HG03095 (cell line): ENCODE results near the gene HPRT1.
"Not testable (repeated sequence)": the region's sequence is repeated elsewhere in the genome, so short reads cannot be mapped to it uniquely, and the experiment has no call there.

Experiments
- ATAC-seq: cut with Tn5 transposase; IDR thresholded peaks from one replicate; pipeline ENCODE4 v1.9.1; 2021; ENCODE audit warnings: moderate library complexity; ENCODE audit not compliant: unreplicated experiment

Gene HPRT1, protein sequence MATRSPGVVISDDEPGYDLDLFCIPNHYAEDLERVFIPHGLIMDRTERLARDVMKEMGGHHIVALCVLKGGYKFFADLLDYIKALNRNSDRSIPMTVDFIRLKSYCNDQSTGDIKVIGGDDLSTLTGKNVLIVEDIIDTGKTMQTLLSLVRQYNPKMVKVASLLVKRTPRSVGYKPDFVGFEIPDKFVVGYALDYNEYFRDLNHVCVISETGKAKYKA

DNA sequence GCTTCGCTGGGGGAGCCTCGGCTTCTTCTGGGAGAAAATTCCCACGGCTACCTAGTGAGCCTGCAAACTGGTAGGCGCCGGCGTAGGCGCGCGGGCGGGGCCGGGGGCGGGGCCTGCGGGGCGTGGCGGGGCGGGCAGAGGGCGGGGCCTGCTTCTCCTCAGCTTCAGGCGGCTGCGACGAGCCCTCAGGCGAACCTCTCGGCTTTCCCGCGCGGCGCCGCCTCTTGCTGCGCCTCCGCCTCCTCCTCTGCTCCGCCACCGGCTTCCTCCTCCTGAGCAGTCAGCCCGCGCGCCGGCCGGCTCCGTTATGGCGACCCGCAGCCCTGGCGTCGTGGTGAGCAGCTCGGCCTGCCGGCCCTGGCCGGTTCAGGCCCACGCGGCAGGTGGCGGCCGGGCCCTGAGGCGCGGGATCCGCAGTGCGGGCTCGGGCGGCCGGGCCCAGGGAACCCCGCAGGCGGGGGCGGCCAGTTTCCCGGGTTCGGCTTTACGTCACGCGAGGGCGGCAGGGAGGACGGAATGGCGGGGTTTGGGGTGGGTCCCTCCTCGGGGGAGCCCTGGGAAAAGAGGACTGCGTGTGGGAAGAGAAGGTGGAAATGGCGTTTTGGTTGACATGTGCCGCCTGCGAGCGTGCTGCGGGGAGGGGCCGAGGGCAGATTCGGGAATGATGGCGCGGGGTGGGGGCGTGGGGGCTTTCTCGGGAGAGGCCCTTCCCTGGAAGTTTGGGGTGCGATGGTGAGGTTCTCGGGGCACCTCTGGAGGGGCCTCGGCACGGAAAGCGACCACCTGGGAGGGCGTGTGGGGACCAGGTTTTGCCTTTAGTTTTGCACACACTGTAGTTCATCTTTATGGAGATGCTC lies at the start of gene HPRT1:
HPRT1 (plus strand) TSS at position 161 of the 857 bp plus-strand sequence; CDS start at position 308, 147 bp downstream.
- ATAC-seq, result peak; percentile 93

DNA sequence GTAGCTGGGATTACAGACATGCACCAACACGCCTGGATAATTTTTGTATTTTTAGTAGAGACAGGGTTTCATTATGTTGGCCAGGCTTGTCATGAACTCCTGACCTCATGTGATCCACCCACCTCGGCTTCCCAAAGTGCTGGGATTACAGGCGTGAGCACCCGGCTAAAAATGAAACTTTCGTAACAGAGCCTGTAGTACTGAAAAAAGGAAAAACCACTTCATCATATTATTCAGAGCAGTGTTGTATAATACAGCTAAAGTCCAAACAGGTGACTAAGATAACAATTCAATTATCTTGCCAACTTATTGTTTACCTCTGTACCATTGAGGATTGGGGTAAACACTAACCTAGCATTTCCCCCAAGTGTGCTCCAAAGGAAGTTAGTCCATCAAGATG lies 43.9 kb upstream of the HPRT1 start:
- no peak for ATAC-seq

DNA sequence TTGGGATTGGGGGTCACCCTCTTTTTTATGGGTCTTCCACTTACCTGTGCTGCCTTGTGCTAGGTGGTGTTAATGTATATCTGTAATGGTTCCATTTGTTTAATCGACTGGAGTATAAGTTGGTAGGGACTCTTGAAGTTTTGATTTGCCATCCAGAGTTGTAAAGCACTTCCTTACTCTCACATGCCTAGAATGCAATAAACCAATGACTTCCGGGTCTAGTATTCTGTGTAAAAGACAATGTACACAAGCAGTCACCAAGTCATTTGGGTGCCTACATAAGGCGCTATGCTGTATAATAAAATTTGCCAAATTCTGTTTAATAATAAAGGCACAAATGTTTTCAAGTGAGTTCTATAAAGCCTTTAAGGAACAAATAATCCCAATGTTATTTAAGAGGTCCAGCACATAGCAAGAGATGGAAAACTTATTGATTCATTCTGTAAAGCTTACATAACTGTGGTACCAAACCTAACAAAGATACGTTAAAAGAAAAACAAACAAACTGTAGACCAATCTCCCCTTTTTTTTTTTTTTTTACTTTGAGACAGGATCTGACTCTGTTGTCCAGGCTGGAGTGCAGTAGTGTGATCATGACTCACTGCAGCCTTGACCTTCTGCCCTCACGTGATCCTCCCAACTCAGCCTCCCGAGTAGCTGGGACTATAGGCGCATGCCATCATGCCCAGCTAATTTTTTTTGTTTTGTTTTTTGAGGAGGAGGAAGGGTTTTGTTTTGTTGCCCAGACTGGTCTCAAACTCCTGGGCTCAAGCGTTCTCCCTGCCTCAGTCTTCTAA lies 41.5 kb upstream of the HPRT1 start:
- no peak for ATAC-seq

DNA sequence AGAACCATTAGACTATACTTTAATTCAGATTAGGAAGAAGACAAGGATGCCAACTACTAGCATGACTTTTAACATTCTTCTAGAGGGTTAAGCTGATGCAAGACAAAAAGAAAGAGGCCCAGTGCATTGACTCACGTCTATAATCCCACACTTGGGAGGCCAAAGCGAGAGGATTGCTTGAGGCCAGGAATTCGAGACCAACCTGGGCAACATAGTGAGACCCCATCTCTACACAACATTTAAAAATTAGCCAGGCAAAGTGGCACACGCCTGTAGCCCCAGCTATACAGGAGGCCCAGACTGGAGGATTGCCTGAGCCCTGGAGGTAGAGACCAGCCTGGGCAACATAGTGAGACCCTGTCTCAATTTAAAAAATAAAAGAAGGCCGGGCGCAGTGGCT lies 40.2 kb upstream of the HPRT1 start:
- ATAC-seq, result no peak

DNA sequence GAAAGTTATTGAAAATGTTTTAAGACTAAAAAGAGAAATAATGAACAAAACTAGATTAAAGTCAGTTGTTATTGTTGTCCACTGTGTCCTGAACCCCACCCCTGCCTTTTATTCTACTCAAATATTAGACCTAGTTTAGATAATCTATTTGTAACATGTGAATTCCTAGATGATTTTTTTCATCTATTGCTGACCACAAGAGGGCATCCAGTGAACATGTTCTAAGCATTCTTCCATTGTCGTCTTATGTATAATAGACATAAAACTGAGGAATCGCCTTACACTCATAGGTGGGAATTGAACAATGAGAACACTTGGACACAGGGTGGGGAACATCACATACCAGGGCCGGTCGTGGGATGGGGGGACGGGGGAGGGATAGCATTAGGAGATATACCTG lies 36.4 kb upstream of the HPRT1 start:
- ATAC-seq, result no peak

DNA sequence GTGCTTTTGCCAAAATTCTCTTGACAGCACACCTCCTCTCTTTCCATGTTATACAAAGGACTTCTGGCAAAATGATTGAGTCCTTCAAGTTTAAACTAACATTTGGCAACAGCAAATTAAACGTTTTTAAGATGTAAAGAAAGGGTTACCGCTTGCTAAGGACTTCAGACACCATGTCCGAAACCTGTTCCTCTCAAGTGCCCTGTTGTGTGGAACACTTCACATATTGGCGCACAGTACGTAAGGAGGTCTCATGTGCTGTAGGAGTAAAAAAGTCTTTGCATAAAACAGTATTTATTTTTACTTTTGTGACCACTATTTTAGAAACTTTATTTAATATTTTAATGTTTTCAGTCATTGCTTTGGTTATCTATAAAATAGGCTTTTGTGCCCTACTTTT lies 33.7 kb upstream of the HPRT1 start:
- ATAC-seq, result no peak

DNA sequence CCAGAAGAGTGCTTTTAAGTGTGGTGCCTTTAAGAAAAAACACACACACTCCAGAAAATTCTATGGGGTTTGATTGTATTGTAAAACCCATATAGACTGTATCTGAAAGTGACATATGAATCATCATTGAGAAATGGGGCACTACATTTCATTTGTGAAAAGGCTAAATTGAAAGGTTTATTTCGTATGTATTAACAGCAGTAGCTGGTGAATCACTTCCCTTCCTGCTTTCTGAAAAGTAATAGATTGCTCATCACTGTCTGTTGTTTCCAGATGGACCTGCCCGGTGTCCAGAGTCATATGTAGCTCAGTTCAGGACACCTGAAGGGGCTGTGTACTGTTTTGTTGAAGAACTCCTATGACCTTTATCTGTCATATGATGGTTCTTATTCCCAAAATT lies 28.1 kb upstream of the HPRT1 start:
- no peak for ATAC-seq

DNA sequence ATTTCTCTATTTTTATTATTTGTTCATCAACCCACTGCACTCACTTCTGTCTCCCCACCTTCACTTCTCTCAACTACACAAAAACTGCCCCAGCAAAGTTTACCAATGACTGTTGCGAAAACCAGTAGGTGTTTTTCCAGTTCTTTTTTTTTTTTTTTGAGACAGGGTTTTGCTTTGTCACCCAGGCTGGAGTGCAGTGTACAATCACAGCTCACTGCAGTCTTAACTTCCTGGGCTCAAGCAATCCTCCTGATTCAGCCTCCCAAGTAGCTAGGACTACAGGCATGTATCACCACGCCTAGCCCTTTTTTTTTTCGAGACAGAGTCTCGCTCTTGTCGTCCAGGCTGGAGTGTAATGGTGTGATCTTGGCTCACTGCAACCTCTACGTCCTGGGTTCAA lies 24.1 kb upstream of the HPRT1 start:
- ATAC-seq, result no peak

DNA sequence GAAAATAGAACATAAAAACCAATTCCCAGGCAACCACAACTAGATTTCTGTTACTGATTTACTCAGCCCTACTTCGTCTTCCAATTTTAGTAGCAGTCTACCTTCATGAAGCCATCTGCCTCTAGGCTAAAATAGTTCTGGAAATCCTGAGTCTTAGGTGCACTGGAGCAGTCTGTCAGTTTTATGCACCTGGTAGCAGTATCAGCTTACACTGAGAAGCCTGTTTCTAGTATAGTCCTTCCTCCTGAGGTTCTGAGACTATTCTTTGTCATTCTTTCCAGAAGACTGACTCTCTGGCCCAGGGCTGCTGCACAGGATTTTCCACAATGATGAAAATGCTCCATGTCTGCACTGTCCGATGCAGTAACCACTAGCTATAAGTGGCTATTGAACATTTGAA lies 16.9 kb upstream of the HPRT1 start:
- ATAC-seq, result peak; percentile 78

DNA sequence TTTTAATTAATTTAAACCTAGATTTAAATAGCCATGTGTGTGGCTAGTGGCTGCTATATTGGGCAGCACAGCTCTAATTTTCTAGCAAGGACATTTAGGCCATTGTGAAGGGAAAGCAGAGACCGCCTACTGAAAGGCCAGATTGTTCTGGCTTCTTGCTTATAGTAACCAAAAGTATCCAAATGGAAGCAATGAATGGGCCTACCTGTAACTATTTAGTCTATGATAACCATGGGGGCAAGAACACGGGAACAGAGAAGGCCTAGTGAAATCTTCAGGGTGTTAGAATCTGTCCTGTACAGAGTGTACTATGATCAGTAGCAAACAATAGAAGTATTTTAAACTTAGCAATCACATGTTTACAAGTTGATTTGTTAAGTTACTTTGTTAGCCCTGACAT lies 16.5 kb upstream of the HPRT1 start:
- no peak for ATAC-seq

DNA sequence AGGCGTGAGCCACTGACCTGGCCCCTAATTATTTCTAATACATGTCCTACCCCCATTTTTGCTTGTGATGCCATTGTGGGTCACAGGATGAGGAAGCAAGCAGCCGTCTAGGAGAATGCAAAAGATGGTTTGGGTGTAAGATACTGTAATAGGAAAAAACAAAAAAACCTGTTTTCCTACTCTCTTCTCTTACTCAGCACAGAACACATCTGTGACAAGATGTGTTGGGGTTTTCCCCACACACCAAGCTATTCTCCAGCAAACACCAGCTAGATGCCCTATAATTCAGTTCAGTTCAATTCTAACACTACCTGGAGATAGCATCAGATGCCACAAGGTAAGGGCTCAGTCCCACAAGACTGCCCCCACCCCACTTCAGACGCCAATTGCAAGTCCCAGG lies 15.3 kb upstream of the HPRT1 start:
- peak; percentile 45 for ATAC-seq

DNA sequence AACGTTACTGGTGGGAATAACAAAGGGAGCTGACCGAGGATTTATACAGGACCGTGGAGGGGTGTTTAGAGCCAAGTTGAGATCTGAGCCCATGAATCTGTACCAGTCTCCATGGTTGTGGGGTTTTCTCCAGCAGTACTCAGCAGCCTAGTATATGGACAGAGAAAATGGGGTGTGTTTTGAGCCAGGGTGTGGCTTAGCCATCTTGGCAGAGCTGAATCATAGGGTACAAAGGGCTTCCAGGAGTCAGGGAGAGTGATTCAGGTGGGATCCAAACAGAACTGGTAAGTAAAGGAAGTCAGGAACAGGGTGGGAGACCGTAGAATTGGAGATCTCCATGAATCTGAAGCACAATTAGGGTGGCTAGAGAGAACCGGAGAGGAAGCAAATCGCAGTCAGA lies 7.4 kb upstream of the HPRT1 start:
- no peak for ATAC-seq

DNA sequence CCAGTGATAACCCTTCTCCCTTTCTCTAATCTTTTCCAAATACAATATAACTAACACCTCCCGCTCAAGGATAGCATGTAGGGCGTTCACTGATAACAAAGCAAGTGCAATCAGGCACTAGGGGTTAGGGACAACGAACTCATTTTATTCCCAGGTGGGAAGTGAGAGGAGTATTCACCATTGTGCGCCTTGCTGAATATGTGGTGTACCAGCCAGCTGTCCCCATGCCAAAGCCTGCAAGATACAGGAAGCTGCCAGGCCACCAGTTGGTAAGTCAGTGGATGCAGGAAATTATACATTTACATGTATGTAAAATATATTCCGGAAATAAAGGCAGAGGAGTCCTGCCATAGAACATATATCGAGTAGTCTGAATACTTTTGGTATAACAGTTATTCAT lies 6.3 kb upstream of the HPRT1 start:
- no peak for ATAC-seq

DNA sequence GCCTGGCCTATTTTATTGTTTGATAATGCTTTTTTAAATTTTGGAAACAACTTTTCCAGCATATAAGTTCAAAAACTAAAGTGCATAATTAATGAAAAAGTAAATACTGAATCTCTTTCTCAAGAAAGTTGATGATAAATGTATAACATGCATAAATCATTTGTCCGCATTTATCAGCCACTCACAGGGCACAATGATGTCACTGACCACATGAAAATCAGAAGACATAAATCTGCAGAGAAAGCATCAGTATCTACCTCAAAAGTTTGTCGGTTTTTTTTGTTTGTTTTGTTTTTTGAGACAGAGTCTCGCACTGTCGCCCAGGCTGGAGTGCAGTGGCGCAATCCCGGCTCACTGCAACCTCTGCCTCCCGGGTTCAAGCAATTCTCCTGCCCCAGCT lies 5.5 kb upstream of the HPRT1 start:
- no peak for ATAC-seq

DNA sequence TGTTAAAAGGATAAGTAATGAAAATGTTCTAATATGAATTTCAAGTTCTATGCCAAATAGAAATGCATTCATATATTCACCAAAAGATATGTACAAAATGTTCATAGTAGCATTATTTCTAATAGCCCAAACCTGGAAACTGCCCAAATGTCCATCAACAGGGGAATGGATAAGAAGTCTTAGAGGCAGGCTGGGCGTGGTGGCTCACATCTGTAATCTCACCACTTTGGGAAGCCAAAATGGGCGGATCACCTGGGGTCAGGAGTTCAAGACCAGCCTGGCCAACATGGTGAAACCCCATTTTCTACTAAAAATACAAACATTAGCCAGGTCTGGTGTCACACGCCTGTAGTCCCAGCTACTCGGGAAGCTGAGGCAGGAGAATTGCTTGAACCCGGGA lies 2.3 kb upstream of the HPRT1 start:
- no peak for ATAC-seq

DNA sequence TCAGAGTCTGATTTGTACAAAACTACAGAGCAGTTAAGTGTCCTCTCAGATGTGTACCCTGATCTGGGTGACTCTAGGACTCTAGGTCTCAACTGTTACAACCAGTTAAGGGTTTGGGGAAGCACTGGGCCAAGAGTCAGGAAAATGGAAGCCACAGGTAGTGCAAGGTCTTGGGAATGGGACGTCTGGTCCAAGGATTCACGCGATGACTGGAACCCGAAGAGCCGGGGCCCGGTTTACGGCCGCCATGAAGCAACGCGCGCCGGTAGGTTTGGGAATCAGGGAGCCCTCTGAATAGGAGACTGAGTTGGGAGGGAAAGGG lies 321 bp upstream of the HPRT1 start:
- peak; percentile 18 for ATAC-seq

DNA sequence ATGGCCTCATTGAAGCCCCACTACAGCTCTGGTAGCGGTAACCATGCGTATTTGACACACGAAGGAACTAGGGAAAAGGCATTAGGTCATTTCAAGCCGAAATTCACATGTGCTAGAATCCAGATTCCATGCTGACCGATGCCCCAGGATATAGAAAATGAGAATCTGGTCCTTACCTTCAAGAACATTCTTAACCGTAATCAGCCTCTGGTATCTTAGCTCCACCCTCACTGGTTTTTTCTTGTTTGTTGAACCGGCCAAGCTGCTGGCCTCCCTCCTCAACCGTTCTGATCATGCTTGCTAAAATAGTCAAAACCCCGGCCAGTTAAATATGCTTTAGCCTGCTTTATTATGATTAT lies 876 bp downstream of the HPRT1 start:
- no peak for ATAC-seq

DNA sequence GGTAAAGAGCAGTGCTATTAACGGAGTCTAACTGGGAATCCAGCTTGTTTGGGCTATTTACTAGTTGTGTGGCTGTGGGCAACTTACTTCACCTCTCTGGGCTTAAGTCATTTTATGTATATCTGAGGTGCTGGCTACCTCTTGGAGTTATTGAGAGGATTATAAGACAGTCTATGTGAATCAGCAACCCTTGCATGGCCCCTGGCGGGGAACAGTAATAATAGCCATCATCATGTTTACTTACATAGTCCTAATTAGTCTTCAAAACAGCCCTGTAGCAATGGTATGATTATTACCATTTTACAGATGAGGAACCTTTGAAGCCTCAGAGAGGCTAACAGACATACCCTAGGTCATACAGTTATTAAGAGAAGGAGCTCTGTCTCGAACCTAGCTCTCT lies 1.5 kb downstream of the HPRT1 start:
- no peak for ATAC-seq

DNA sequence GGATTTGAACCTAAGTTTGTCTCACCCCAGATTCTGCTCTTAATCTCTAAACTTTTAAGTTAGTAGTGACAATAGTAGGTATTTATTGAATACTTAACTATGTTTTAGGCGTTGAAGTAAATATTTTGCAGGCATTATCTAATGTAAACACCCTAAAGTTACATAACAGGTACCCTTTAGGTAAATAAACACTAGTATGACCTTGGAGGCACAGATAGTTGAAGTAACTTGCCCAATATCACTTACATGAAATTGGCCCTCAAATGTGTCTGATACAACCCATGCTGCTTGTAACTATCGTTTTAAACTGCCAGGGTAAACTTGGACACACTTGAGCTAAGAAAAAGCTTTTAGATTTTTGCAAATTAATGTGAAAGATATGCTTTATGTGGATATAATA lies 3.0 kb downstream of the HPRT1 start:
- ATAC-seq, result no peak

DNA sequence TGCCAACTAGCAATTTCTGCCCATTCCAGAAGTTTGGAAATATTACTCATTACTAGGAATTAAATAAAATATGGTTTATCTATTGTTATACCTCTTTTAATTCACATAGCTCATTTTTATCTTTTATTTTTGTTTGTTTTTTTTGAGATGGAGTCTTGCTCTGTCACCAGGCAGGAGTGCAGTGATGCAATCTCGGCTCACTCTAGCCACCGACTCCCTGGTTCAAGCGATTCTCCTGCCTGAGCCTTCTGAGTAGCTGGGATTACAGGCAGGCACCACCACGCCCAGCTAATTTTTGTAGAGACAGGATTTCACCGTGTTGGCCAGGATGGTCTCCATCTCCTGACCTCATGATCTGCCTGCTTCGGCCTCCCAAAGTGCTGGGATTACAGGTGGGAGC lies 4.5 kb downstream of the HPRT1 start:
- not testable (repeated sequence) for ATAC-seq

DNA sequence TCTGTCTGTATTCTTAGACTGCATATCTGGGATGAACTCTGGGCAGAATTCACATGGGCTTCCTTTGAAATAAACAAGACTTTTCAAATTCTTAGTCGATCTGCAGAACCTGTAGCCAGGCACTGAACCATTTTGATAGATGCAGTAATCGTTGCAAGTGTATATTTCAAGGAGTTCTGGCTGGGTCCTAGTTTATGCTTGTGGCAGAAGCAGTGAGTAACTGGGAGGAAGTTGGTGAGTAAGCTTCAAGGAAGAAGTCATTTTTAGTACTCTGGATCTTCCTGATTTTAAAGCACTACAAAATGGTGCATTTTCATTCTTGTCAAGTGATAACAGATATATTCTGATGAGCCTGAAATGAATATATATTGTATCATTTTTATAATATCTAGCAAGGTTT lies 9.5 kb downstream of the HPRT1 start:
- ATAC-seq, result no peak

DNA sequence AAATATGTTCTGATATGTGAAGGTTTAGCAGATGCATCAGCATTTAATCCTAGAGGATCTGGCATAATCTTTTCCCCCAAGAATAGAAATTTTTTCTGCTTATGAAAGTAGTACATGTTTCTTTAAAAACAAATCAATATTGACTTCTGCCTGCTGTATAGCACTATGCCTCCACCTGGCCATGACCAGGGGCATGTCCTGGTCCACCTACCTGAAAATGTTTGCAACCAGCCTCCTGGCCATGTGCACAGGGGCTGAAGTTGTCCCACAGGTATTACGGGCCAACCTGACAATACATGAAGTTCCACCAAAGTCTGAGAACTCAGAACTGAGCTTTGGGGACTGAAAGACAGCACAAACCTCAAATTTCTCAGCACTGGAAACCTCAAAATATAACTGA lies 10.0 kb downstream of the HPRT1 start:
- no peak for ATAC-seq
